ENCODE data around the gene SFMBT1.

GRCh38 chr3:53039376-53039752, 6.5 kb downstream of the SFMBT1 start:
- TF ChIP-seq, protein P1, sequence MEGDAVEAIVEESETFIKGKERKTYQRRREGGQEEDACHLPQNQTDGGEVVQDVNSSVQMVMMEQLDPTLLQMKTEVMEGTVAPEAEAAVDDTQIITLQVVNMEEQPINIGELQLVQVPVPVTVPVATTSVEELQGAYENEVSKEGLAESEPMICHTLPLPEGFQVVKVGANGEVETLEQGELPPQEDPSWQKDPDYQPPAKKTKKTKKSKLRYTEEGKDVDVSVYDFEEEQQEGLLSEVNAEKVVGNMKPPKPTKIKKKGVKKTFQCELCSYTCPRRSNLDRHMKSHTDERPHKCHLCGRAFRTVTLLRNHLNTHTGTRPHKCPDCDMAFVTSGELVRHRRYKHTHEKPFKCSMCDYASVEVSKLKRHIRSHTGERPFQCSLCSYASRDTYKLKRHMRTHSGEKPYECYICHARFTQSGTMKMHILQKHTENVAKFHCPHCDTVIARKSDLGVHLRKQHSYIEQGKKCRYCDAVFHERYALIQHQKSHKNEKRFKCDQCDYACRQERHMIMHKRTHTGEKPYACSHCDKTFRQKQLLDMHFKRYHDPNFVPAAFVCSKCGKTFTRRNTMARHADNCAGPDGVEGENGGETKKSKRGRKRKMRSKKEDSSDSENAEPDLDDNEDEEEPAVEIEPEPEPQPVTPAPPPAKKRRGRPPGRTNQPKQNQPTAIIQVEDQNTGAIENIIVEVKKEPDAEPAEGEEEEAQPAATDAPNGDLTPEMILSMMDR (IDR thresholded peaks at IDR 0.05; ENCODE audit: insufficient read depth, low read depth, low read length), result no peak
- no peak for TF ChIP-seq EZH2 (IDR thresholded peaks at IDR 0.05; ENCODE audit: insufficient read depth, low read length)
